ENCODE data around the gene HINT2.

The HINT2 gene

DNA sequence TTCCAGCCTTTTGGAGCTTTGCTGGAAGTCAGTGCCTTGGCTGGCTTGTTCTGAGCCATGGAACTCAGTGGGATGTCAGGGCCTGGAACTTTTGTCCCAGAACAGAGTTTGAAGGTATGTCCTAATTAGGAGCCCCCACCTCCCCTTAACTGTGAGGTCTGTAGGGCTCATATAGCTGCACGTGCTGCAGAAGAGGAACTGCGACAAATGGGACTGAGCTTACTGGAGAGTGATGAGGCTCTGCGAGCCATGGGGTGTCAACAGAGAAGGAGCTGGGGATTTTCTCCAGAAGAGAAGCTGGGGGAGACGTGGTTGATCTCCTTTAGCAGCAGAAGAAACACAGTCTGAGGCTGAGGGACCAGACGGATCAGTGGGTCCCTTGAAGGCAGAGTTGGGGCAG, 25.1 kb upstream of the HINT2 start:
- Histone ChIP-seq H4K20me1 (ENCODE audit: insufficient read depth, low read length) (no peaks in the 10 kb centered on the region), H3K27ac (ENCODE audit: low read length) (no peak overlapping the region), H3K4me3 (ENCODE audit: low read length) (no peak overlapping the region), H3K4me1 (ENCODE audit: low read length) (peaks cover 37% of the 10 kb centered on the region), H3K36me3 (replicated peaks; ENCODE audit: low read depth, low read length) (peaks cover 28% of the 10 kb centered on the region), H3K9ac (ENCODE audit: low read length) (no peak overlapping the region), H3K9me3 (ENCODE audit: insufficient read depth, low read length) (no peaks in the 10 kb centered on the region), H3K79me2 (ENCODE audit: low read length) (no peaks in the 10 kb centered on the region), H2AFZ (ENCODE audit: low read depth, low read length) (no peak overlapping the region), H3K4me2 (ENCODE audit: low read length) (no peak overlapping the region), H3K27me3 (ENCODE audit: low read depth, low read length) (no peaks in the 10 kb centered on the region)
- TF ChIP-seq EZH2phosphoT487 (IDR thresholded peaks at IDR 0.05; ENCODE audit: low read depth): no peak
- no peak for TF ChIP-seq CTCF (IDR thresholded peaks at IDR 0.05; ENCODE audit: low read depth, low read length)

DNA sequence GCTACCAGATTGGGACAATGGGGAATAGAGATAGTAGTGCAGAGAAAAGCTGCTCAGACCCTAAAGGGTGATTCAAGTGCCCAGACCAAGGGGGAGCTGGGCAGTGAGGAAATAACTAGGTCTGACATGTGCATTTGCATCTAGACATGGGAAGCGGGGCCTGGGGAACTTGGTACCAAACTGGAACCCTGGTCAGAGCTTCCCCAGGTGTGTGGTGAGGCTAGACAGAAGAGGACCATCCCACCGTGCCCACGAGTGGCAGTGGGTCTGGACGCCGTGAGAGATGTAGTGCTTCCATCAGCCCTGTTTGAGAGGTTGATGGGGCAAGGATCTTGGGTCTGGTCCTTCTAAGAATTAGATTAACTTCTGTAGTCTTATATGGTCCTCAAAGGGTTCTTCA, 21.8 kb upstream of the HINT2 start:
- Histone ChIP-seq H3K79me2 (ENCODE audit: low read length) (no peaks in the 10 kb centered on the region), H3K9me3 (ENCODE audit: insufficient read depth, low read length) (no peaks in the 10 kb centered on the region), H3K27me3 (ENCODE audit: low read depth, low read length) (no peaks in the 10 kb centered on the region), H3K9ac (ENCODE audit: low read length) (no peak overlapping the region), H4K20me1 (ENCODE audit: insufficient read depth, low read length) (no peaks in the 10 kb centered on the region), H3K4me2 (ENCODE audit: low read length) (no peak overlapping the region), H3K4me1 (ENCODE audit: low read length) (peaks cover 40% of the 10 kb centered on the region), H3K4me3 (ENCODE audit: low read length) (no peak overlapping the region), H2AFZ (ENCODE audit: low read depth, low read length) (no peak overlapping the region), H3K27ac (ENCODE audit: low read length) (no peak overlapping the region), H3K36me3 (replicated peaks; ENCODE audit: low read depth, low read length) (peaks cover 28% of the 10 kb centered on the region)
- TF ChIP-seq EZH2phosphoT487 (IDR thresholded peaks at IDR 0.05; ENCODE audit: low read depth): no peak
- TF ChIP-seq CTCF (IDR thresholded peaks at IDR 0.05; ENCODE audit: low read depth, low read length): no peak

DNA sequence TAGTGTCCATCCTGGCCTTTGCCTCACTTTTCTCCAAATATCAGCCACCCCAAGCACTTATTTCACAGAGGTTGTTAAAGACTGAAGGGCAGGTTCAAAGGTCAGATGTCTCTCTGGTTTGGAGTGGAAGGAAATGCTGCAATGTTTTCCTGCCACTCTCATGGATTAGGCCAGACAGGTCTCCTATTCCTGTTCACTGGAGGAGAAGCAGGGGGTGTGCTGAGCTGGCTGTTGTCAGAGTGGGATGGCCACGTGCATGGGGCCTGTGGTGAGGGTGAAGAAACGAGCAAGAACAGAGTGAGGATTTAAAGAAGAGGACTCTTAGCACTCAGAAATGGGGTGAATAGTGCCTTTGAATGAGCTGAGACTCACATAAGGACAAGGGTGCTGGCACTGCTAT, 20.9 kb upstream of the HINT2 start:
- Histone ChIP-seq H3K9me3 (ENCODE audit: insufficient read depth, low read length) (no peaks in the 10 kb centered on the region), H3K9ac (ENCODE audit: low read length) (no peak overlapping the region), H3K27me3 (ENCODE audit: low read depth, low read length) (no peaks in the 10 kb centered on the region), H3K4me3 (ENCODE audit: low read length) (no peak overlapping the region), H4K20me1 (ENCODE audit: insufficient read depth, low read length) (no peaks in the 10 kb centered on the region), H3K4me2 (ENCODE audit: low read length) (no peak overlapping the region), H3K4me1 (ENCODE audit: low read length) (peaks cover 40% of the 10 kb centered on the region), H3K36me3 (replicated peaks; ENCODE audit: low read depth, low read length) (peaks cover 23% of the 10 kb centered on the region), H2AFZ (ENCODE audit: low read depth, low read length) (no peak overlapping the region), H3K27ac (ENCODE audit: low read length) (no peak overlapping the region), H3K79me2 (ENCODE audit: low read length) (no peaks in the 10 kb centered on the region)
- TF ChIP-seq CTCF (IDR thresholded peaks at IDR 0.05; ENCODE audit: low read depth, low read length) (no peak), EZH2phosphoT487 (IDR thresholded peaks at IDR 0.05; ENCODE audit: low read depth) (no peak)

- no peaks in the 10 kb centered on the region for H4K20me1 ChIP-seq (ENCODE audit: insufficient read depth, low read length)
- peaks cover 18% of the 10 kb centered on the region for H3K36me3 ChIP-seq (replicated peaks; ENCODE audit: low read depth, low read length)
- H2AFZ ChIP-seq (ENCODE audit: low read depth, low read length): no peak overlapping the region
- peak overlapping the region; percentile 68 for H3K4me2 ChIP-seq (ENCODE audit: low read length)
- no peak overlapping the region for H3K9ac ChIP-seq (ENCODE audit: low read length)
- no peak overlapping the region; the same call in 1 of the 2 replicates for H3K27ac ChIP-seq (ENCODE audit: low read length)
- no peaks in the 10 kb centered on the region for H3K27me3 ChIP-seq (ENCODE audit: low read depth, low read length)
- peak overlapping the region; percentile 42; the same call in 1 of the 2 replicates for H3K4me3 ChIP-seq (ENCODE audit: low read length)
- H3K4me1 ChIP-seq (ENCODE audit: low read length): peaks cover 37% of the 10 kb centered on the region
- H3K9me3 ChIP-seq (ENCODE audit: insufficient read depth, low read length): no peaks in the 10 kb centered on the region
- H3K79me2 ChIP-seq (ENCODE audit: low read length): no peaks in the 10 kb centered on the region
- no peak for TF ChIP-seq EZH2phosphoT487 (IDR thresholded peaks at IDR 0.05; ENCODE audit: low read depth)
- TF ChIP-seq CTCF (IDR thresholded peaks at IDR 0.05; ENCODE audit: low read depth, low read length): peak; percentile 45
Measured at GRCh38 chr9:35835216-35835632, 20.4 kb upstream of the HINT2 start.

Data from OCI-LY3 (cell line).